AG08396 (cell line): ENCODE results near the gene SOCS3.
A peak's percentile ranks its signal among the peaks of the same experiment; 100 is the strongest.

Source experiments
- DNase-seq: peaks from one replicate; pipeline ENCODE4 v3.0.0; 2012; ENCODE audit warnings: low spot score, mixed read lengths

SOCS3 gene

GRCh38 chr17:78390241-78391050 lies 30.6 kb upstream of the SOCS3 start:
- DNase-seq: peak; percentile 80

DNA sequence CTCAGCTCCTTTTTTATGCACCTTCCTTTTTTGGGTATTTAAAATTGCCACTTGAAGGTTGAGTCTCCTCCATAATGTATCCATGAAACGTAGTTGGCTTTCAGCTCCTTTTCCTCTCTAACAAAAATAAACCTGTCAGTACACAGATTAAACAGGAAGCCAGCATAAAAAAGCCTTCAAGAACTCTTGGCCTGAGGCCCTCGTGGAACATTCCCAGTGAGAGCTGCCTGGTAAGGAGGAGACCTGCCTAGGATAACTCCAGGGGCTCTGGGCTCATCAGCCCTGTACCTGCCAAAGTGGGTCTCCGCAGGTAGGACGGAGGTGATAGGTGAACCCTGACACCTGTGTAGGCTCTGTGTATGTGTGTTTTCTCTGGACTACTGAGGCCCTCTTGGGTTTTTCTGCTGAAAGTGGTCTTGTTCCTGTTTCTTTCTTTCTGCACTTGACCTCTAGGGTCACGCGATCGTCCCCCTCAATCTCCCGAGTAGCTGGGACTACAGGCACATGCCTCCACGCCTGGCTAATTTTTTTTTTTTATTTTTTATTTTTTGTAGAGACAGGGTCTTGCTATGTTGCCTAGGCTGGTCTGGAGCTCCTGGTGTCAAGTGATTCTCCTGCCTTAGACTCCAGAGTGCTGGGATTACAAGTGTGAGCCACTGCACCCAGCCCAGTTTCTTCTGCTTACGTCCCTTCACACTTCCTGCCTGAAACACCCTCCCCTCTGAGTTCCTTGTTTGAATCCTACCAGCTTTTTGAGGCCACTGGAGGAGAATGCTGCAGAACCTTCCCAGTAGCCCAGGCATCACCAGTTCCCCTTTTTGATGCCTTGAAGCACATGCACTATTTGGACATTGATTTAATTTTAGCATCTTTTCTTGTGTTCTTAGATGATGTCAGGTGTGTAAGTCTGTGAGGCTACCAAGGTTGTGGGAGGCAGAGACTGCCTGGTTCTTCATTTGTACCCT lies 28.4 kb upstream of the SOCS3 start:
- no peak for DNase-seq

DNA sequence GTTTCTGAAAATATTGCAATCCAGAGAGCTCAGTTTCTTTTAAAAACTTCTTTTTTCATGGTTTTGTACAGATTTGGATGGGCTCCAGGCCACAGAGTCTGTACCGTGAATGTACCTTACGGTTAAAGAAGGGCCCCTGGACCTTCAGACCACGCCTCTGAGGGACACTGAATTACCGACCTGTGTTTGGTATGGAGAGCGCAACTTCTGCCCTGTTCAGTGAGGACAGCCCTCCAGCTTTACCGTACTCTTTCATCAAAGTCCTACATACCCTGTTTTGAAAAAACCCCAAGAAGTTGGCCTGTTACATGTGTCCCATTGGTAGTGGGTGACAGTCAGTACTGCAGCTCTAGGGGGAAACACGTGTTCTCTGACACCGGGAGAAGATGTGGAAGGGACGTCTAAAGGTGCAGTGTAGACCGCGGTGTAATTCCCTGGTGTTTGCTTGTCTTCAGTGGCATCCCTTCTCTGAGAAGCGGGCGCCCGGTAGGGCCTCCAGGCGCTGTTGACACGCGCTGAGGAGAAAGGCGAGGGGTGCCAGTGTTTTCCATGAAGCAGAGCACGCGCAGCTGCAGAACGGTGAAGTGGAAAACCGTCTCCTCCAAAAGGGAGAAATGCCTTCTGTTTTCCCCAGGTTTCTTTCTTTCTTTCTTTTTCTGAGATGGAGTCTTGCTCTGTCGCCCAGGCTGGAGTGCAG lies 24.8 kb upstream of the SOCS3 start:
- no peak for DNase-seq

GRCh38 chr17:78383725-78384471 lies 24.0 kb upstream of the SOCS3 start:
- DNase-seq: peak; percentile 90

GRCh38 chr17:78381601-78382232 lies 21.8 kb upstream of the SOCS3 start:
- no peak for DNase-seq

- no peak for DNase-seq
These were observed 20.5 kb upstream of the SOCS3 start for GRCh38 chr17:78380370-78380769.

DNA sequence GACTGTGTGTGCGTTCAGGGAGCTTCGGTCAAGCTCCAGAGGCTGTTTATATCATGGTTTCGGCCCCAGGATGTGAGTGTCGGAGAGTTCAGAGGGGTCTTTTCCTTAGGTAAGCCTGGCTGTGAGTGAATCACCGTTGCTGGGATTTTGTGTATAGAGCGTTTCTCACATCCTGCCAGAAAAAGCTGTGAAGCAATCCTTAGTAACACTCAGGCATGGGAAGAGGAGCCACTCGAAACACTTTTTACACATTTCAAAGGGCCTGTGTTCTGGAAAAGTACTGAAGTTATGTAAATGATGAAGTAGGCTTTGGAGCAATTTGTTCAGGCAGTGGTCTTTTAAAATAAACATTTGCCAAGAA lies 19.2 kb upstream of the SOCS3 start:
- peak; percentile 70 for DNase-seq

- peak; percentile 84 for DNase-seq
These were observed 18.6 kb upstream of the SOCS3 start, which contains the start of gene PGS1 for GRCh38 chr17:78378225-78379130. Gene PGS1 (plus strand): TSS chr17:78378649. CDS start chr17:78378666, 17 bp downstream.

DNA sequence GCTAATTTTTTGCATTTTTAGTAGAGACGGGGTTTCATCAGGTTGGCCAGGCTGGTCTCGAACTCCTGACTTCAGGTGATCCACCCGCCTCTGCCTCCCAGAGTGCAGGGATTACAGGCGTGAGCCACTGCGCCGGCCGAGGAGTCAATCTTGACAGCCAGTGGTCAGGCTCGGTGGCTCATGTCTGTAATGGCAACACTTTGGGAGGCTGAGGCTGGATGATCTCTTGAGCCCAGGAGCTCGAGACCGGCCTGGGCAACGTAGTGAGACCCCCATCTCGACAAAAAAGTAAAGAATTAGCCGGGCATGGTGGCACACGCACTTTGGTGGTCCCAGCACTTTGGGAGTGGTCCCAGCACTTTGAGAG lies 18.0 kb upstream of the SOCS3 start:
- DNase-seq: no peak

DNA sequence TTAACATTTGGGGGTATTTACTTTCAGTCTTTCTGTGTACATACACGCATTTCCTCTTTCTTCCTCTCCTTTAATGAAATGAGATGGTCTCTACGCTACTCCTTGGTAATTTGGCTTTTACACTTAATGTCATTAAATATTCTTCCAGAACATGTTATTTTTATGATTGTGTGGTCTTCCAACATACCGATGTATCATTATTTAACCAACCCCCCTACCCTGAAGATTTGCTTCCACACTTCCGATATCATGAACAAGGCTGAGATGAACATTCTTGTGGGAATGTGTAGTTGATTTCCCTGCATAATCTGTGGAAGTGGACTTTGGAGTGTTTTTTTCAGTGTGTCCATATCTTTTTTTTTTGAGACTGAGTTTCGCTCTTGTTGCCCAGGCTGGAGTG lies 16.3 kb upstream of the SOCS3 start:
- no peak for DNase-seq

GRCh38 chr17:78375401-78376151 lies 15.7 kb upstream of the SOCS3 start:
- DNase-seq: peak; percentile 86

- DNase-seq: peak; percentile 70
These were observed 14.9 kb upstream of the SOCS3 start for GRCh38 chr17:78374631-78375274.

- no peak for DNase-seq
These were observed 14.3 kb upstream of the SOCS3 start for GRCh38 chr17:78374189-78374588.

- DNase-seq: no peak
These were observed 13.0 kb upstream of the SOCS3 start for GRCh38 chr17:78372841-78373240.

GRCh38 chr17:78371056-78371455 lies 11.2 kb upstream of the SOCS3 start:
- DNase-seq: no peak

DNA sequence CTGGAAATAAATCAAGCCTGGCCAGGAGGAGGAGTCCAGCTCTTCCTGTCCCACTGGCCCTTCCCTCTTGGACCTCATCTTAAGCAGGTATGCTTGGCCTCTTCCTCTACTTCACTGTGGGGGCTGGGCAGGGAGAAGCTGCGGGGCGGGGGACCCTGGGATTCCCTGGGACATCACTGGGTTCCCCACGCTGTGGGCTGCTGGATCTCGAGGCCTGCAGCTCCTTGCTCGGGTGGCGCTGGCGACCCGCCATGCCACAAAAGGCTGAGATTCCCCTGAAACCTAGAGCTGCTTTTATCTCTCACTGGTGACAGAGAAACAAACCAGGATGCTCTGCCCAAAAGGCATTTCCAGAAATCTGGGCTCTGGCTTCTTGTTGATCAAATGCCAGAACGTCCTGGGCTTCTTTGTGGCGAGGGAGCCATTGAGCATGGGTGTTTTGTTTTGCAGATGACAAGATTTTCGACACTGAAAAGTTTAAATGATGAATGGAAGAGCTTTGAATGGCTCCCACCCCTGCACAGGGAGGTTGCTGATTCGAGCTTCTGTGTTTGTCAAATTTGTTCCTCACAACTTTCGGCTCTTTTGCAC lies 10.0 kb upstream of the SOCS3 start:
- no peak for DNase-seq

- no peak for DNase-seq
These were observed 9.1 kb upstream of the SOCS3 start for GRCh38 chr17:78368854-78369495.

DNA sequence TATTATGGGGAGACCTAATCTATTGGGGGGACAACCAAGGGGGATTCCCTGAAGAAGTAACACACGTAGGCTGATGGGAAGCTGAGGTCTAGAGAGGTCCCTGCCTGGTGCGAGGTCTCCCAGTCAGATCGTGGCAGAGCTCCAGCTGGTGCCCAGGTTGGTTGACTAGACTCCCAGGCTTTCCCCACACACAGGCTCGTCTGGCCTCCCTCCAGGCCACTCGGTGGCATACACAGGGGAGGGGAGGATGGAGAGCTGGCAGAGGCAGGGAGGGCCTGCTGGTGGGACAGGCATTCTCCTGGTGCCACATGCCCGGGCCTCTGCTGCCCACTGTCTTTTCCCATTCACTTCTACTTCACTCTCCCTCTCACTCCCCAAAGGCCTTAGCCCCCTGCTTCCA lies 8.5 kb upstream of the SOCS3 start:
- DNase-seq: no peak
